TTC549 (cell line): Measurements from ENCODE around the gene UBAP1L.
"Not testable (repeated sequence)": the region's sequence is repeated elsewhere in the genome, so short reads cannot be mapped to it uniquely, and the experiment has no call there.

ENCODE experiments used
- FAIRE-seq: peaks from 2 replicates; lab custom pipeline; 2012; peaks lifted over from hg19 to GRCh38; lab: Jason Lieb, UNC

Gene UBAP1L

DNA sequence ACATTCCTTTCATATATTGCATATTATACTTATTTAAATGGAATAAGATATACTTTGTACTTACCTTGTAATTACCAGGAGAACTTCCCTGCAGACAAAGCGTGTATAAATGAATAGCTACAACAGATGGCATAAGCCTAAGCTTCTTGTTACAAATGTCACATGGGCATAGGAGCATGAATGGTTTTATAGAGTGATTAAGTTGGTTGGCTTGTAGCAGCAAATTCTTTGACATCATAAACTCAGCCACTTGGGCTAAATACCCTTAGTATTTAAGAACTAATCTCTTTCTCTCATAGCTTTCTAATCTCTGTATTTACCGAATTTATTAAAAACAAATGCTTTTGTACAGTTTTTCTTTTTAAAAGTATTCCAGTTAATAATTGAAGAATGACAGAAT lies at the start of gene UBAP1L:
Gene UBAP1L (minus strand): TSS at position 115 of the 400 bp plus-strand sequence. CDS start 8,985 bp downstream, outside the sequence.
- FAIRE-seq = no peak

DNA sequence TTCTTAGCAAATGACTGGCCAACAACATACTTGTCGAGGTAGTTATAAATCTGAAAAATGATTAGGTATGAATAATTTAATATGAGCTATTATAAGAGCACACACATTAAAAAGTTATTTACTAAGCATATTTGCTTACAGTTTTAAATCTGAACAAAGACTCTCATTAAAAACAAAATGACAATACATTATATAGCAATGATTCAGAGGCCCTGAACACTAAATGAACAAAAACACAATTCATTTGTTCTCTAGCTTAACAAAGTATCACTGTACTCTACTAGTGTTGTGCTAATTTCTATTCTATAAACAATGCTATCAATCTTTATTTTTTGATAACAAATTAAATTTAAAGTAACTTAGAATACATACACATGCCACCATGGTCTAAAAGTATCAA lies 49.1 kb upstream of the UBAP1L start:
- FAIRE-seq = no peak

DNA sequence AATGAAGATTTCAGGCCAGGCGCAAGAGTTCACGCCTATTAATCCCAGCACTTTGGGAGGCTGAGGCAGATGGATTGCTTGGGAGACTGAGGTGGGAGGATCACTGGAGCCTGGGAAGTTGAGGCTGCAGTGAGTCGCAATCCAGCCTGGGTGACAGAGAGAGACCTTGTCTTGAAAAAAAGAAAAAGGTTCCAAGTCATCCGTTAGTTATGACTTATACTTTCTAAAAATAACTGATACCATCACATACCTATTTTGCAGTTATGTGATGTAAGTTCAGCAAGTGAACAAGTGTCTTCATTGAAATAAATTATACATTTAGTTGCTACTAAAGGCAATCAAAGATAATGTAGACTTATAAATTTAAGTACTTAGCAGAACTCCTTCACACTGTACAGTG lies 48.0 kb upstream of the UBAP1L start:
- no peak for FAIRE-seq

DNA sequence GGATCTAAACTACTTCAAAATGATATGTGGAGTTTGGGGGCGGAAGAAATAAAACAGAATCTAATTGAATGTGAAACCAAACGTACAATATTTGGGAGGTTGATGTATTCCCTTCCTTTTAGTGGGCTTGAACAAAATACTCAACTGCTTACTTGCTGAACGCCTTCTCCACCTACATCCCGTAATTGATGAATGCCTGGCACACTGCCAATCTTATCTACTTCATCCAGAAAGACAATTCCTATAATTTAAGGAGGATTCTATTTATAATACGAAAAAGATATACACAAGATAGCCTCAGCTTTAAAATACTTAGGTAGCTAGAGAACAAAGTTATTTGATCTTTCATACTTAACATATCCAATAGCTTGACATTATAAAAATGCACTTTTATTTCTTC lies 41.7 kb upstream of the UBAP1L start:
- FAIRE-seq = no peak

DNA sequence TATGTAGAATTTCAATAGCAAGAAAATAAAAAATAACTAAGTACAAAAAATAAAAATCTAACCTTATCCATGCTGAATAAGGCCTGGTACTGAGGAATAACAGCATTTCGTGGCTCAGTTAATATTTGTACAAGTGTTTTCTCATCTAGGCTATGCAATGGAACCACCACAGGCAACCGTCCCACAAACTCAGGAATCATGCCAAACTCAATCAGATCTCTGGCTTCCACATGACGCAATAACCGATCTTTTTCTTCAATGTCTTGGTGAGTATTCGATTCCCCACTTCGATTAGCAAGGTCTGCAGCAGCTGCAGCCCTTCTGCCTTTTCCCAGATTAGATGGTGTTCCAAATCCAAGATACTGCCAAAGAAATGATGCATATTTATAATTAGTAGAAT lies 39.7 kb upstream of the UBAP1L start:
- no peak for FAIRE-seq

DNA sequence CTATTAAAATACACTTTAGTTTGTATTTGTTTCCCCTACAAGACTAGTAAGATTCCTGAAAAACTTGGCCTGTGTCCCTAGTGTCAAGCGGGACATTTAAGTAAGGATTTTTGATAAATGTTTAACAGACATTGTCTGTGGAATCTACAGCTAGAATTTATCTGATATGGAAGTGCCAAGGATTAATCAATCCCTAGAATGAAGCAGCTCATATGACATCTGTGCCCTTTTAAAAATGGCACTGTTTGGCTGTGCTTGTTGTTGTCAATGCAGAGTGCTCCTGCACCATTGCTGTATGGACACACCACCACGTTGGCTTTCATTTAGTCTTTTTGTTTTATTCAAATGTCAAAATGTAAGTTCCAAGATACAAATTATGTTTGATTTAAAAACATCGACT lies 32.9 kb upstream of the UBAP1L start:
- no peak for FAIRE-seq

DNA sequence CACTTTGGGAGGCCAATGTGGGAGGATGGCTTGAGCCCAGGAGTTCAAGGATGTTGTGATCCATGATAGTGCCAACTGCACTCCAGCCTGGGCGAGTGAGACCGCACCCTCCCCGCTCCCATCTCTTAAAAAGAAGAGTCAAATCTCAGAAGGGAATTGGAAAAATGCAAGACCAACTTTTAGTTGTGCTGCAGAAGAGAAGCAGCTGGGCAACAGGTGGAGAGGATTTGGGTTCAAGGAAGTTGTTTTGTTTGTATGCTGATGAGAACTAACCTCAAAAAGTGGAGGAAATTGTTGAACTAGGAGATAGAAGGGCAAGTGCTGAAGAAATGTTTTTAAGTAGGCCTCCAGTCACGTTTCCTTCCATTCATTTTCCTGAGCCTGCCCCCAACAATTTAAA lies 31.4 kb upstream of the UBAP1L start:
- FAIRE-seq = no peak

DNA sequence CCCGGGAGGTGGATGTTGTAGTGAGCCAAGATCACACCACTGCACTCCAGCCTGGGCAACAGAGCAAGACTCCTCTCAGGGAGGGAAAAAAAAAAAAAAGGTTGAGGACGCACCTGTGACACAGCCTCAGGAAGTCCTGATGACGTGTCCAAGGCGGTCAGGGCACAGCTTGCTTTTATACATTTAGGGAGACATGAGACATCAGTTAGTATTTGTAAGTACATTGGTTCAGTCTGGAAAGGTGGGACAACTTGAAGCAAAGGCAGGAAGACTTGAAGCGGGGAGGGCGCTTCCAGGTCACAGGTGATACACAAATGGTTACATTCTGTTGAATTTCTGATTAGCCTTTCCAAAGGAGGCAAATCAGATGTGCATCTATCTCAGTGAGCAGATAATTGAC lies 23.6 kb upstream of the UBAP1L start:
- FAIRE-seq = not testable (repeated sequence)

DNA sequence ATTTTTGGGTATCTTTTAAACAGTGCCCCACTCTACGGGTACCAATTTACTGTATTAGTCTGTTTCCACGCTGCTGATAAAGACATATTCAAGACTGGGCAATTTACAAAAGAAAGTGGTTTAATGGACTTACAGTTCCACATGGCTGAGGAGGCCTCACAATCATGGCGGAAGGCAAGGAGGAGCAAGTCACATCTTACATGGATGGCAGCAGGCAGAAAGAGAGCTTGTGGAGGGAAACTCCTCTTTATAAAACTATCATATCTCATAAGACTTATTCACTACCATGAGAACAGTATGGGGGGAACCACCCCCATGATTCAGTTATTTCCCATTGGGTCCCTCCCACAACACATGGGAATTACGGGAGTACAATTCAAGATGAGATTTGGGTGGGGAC lies 22.9 kb upstream of the UBAP1L start:
- FAIRE-seq = not testable (repeated sequence)

DNA sequence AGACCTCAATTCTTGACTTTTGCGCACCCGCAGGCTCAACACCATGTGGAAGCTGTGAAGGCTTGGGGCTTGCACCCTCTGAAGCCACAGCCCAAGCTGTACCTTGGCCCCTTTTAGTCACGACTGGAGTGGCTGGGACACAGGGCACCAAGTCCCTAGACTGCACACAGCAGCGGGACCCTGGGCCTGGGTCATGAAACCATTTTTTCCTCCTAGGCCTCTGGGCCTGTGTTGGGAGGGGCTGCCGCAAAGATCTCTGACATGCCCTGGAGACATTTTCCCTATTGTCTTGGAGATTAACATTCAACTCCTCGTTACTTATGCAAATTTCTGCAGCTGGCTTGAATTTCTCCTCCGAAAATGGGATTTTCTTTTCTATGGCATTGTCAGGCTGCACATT lies 22.1 kb upstream of the UBAP1L start:
- FAIRE-seq = not testable (repeated sequence)

DNA sequence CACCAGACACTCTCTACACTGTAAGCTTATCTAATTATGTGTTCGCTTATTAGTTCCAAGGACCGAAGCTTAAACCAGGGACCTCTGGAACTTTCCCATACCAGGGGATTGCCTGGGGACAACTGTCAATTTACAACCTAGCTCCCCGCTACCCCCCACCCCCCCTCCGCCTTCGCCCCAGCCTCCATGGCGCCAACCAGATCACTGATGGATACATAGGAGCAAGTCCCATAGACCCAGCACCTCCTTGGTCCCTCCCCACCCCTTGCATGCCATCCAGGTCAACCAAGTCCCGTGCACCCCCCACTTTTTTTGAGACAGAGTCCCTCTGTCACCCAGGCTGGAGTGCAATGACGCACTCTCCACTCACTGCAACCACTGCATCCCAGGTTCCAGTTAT lies 19.5 kb upstream of the UBAP1L start:
- FAIRE-seq = no peak

DNA sequence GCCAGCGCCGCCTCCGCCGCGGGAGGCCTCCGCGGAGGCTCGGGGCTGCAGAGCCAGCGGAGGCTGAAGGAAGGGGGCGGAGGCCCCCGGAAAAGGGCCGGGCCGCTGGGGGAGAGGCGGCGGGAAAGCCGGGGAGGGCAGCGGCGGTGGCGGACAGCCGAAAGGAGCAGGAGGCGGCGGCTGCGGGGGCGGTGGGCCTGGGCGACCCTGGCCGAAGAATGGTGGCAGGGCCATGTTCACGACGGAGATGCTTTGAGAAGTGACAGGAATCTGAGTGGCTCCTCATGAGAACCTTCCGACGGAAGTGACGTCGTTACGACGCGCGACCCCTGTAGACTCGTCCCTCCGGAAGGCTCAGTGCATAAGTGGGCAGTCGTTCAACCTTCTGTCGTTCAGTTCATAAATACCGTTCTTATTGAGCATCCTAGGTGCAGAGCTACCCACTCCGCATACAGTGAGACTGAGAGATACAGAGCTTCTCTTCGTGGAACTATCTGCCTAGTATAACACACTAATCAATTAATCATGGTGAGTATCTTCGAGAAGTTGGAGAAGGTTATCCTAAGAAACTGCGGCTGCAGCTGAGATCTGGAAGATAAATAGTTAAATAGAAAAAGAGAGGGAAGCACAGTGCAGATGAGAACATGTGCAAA lies 18.7 kb upstream of the UBAP1L start, which contains the start of gene PDCD7:
Gene PDCD7 (minus strand): TSS at position 261 of the 653 bp plus-strand sequence. CDS start 27 bp downstream, at position 234.
- no peak for FAIRE-seq

DNA sequence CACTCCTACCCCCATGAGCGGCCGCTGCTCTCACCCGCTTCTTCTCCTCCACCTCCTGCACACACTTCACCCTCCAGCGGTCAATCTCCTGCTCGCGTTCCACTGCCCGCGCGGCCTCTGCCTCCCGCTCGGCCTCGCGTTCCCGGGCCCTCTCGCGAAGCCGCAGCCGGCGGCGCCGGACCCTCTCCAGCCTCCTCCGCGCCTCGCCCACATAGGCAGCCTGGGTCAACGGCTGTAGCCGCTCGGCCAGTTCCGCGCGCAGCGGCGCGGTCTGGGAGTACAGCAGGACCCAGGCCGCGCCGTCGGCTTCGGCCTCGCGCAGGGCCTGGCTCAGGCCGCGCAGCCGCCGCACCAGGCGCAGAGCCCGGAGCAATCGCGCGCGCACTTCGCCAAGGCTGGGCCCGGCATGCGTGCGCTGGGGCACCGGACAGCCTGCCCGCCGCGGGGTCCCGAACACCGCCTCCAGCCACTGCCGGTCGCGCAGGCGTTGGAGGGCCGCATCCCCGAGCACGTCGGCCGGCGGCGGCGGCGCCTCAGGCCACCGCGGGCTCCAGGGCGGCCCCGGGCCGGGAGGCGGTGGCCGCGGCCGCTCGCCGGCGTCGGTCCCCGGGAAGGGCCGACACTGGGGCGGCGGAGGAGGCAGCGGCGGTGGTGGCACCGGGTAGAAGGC lies 18.0 kb upstream of the UBAP1L start:
- no peak for FAIRE-seq

DNA sequence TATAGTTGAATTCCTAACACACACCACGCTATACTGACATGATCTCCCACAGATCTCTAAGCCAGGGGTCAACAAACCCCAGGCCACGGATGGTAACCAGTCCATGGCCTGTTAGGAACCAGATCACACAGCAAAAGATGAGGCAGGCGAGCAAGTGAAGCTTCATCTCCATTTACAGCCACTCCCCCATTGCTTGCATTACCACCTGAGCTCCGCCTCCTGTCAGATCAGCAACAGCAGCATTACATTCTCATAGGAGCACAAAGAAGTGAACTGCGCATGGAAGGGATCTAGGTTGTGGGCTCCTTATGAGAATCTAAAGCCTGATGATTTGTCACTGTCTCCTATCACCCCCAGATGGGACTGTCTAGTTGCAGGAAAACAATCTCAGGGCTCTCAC lies 15.9 kb upstream of the UBAP1L start:
- no peak for FAIRE-seq

DNA sequence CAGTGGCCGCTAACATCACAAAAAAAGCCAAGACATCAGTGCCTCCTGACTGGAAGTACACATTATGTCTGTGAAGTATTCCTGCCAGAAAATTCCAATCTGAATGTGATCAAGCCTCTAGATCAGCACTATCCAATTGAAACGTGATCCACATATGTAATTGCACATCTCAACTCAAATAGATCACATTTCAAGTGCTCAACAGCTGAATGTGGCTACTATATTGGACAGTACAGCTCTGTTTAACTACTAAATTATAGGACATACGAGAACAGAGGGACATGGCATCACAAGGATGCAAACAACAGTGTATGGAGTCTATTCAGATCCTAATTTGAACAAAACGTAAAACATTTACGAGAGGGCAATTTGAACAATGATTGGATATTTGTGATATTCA lies 542 bp upstream of the UBAP1L start:
- FAIRE-seq = no peak

DNA sequence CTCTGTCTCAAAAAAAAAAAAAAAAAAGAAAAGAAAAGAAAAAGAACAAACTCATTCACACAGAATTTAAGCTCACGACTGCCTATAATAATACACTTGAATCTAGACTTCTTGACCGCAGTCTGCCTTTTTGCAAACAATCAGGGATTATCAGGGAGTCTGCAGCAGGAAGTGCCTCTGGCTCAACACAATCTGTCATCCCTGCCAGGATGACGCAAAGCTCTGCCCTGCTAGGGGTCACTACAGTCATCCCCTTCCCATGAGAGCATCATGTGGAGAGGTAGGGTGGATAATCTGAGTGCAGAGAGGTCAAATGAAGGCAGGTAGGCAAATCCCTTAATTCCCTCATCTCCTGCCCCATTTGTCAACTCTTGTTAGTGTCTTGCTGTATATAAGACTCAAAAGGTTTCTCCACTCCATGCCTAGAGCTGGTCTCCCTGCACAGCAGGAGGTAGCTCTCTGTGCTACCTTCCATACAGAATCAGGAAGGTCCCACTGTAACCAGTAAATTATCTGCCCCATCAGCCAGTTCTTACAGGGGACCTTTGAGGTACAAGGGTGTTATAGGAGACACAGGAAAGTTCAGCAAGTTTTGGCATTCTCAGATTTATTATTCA lies 4.2 kb downstream of the UBAP1L start:
- no peak for FAIRE-seq

DNA sequence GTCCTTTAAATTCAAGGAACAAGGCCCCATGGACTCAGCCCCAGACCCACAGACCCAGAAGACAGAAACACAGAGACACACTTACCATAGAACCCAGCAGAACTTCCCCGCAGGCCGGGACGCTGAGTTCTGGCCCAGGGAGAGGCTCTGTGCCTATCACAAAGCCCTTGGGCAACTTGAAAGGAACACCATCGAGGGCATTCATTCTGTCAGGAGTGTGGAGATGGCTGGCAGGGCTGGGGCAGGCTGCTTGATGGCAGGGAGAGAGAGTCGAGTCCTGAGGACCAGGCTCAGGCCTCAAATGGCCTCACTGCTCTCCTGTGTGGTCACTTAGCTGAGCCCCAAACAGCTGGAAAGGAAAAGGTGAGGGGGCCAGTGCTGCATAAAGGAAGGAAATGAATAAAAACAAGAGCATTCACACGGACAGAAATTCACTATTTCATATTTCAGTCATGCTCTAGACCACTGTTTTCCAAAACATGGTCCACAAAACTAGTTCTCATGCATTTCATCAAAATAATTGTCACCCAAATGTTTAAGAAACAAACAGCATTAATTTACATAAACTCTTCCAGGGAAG lies 8.9 kb downstream of the UBAP1L start:
- FAIRE-seq = no peak

DNA sequence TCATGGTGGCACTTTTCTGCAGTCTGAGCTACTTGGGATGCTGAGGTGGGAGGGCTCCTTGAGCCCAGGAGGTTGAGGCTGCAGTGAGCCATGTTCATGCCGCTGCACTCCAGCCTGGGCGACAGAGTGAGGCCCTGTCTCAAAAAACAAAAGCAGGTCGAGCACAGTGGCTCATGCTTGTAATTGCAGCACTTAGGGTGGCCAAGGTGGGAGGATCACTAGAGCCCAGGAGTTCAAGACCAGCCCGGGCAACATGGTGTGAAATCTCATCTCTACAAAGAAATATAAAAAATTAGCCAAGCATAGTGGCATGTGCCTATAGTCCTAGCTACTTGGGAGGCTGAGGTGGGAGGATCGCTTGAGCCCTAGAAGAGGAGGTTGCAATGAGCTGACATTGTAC lies 10.0 kb downstream of the UBAP1L start:
- no peak for FAIRE-seq

DNA sequence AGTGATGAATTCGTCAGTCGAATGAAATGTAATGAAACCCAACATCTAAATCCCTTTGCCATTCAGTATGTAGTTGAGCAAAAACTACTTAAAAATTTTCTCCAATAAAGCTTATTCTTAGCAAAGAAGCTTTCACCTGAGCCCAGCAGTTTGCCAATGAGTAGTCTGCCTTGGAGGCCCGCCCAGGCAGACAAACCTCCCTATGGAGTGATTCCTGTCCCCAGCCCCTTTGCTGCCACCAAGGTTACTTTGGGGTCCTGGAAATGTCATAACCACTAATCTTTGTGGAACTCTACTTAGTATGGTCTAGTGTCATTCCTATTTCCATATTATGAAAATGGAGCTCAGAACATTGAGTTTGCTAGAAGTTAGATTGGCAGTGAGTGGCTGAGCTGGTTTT lies 12.1 kb downstream of the UBAP1L start:
- FAIRE-seq = no peak

DNA sequence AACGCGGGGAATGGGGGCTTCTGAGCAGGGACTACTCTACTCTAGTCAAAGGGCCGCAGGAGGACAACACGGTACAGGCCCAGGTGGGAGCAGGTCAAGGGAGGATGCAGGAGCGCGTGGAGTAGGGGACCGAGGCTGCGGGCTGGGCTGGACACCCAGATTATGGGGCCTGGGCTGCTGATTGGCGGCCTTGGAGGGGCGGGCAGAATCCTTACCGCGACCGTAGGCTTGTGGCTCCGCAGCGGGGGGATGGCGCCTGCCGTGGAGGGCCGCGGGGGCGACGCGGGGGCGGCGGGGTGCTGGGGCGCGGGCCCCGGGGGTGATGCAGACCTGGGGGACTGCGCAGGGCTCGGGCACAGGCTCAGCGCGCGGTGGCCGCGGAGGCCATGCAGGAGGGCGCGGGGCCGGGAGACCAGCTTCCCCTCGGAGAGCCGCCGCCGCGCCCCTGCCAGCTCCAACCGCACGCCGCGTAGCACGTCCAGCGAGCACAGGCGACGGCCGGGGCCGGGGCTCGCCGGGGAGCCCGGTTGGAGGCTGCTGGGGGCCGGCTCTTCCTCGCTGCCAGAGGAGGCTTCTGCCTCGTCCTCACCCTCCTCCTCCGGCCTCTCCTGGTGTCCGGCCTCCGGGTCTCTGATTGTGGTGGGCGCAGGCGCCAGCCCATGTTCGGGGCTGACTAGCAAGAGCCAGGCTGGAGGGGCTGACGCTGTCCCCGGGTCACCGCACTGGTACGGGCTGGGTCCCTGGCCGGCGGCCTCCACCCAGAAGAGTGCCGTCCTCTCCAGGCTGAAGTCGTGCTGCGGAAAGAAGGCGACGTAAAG lies 12.9 kb downstream of the UBAP1L start:
- FAIRE-seq = no peak

DNA sequence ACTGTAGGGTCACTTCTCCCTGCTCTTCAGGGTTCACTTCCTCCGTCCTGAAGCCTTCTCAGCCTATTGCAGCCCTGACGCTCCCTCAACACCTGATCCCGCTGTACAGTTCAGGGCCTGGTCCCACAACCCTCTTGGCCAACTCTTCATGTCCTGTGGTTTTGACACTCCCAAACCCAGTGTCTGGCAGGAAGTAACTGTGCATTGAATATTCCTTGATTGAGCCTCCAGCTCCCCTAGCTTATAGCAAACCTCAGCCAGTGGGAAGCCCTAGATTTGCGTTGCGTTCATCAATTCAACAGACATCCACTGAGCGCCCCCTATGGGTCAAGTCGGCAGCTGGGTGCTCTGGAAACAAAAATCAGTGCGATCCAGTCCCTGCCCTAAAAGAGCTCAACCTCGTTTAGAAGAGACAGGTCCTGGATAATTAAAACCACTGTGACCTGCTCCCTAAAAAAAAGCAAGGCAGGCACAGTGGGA lies 13.5 kb downstream of the UBAP1L start:
- no peak for FAIRE-seq

DNA sequence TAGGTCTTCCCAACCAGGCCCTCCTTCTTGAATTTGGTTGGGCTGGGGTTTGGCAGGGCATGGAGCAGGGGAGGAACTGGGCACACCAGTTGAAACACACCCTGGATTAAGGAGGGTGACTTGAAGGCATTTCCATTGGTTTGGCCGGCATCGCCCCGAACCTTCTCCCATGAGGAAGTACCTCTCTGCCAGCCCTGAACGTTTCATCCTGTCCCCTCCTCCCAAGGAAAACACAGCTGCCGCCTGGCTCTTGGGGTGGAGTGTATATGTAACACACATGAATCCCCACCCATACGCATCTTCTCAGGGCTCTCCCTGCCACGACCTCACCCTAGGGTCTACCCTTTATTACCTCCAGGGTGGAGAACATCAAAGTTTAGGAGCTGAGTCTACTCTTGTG lies 14.6 kb downstream of the UBAP1L start:
- no peak for FAIRE-seq
